ENCODE measurements around the gene HS3ST6.
A peak's percentile ranks its signal among the peaks of the same experiment; 100 is the strongest.

Gene HS3ST6

GRCh38 chr16:1926271-1926670 lies 8.1 kb upstream of the HS3ST6 start:
- TF ChIP-seq CTCF (conservative IDR thresholded peaks at IDR 0.05; ENCODE audit: low read depth, low read length): no peak
- Histone ChIP-seq H2AFZ (ENCODE audit: low read depth) (no peak overlapping the region), H3K79me2 (ENCODE audit: insufficient read depth, low read depth) (no peaks in the 10 kb centered on the region), H3K9ac (no peak overlapping the region), H4K20me1 (ENCODE audit: insufficient read depth) (no peaks in the 10 kb centered on the region), H3K27me3 (ENCODE audit: insufficient read depth, low read depth) (peaks cover 62% of the 10 kb centered on the region), H3K4me1 (ENCODE audit: low read depth, poor library complexity, severe bottlenecking) (peaks cover 3% of the 10 kb centered on the region), H3K27ac (no peak overlapping the region), H3K36me3 (ENCODE audit: insufficient read depth) (no peaks in the 10 kb centered on the region), H3K4me3 (IDR thresholded peaks at IDR 0.05; ENCODE audit: insufficient read depth, low read depth, low read length) (no peak overlapping the region), H3K4me2 (no peak overlapping the region)

GRCh38 chr16:1924095-1924494 lies 5.9 kb upstream of the HS3ST6 start:
- Histone ChIP-seq H3K27ac (no peak overlapping the region), H3K27me3 (ENCODE audit: insufficient read depth, low read depth) (peaks cover 71% of the 10 kb centered on the region), H3K36me3 (ENCODE audit: insufficient read depth) (no peaks in the 10 kb centered on the region), H3K4me2 (no peak overlapping the region), H3K4me3 (IDR thresholded peaks at IDR 0.05; ENCODE audit: insufficient read depth, low read depth, low read length) (no peak overlapping the region), H4K20me1 (ENCODE audit: insufficient read depth) (no peaks in the 10 kb centered on the region), H3K9ac (no peak overlapping the region), H3K79me2 (ENCODE audit: insufficient read depth, low read depth) (no peaks in the 10 kb centered on the region), H3K4me1 (ENCODE audit: low read depth, poor library complexity, severe bottlenecking) (no peaks in the 10 kb centered on the region), H2AFZ (ENCODE audit: low read depth) (no peak overlapping the region)
- TF ChIP-seq CTCF (conservative IDR thresholded peaks at IDR 0.05; ENCODE audit: low read depth, low read length): 0 out of 2 replicates have a peak, but pooled peaks have one; percentile 25

- Histone ChIP-seq H3K9ac (no peak overlapping the region), H2AFZ (ENCODE audit: low read depth) (no peak overlapping the region), H4K20me1 (ENCODE audit: insufficient read depth) (no peaks in the 10 kb centered on the region), H3K27me3 (ENCODE audit: insufficient read depth, low read depth) (peaks cover 78% of the 10 kb centered on the region), H3K79me2 (ENCODE audit: insufficient read depth, low read depth) (no peaks in the 10 kb centered on the region), H3K36me3 (ENCODE audit: insufficient read depth) (no peaks in the 10 kb centered on the region), H3K4me2 (no peak overlapping the region), H3K4me3 (IDR thresholded peaks at IDR 0.05; ENCODE audit: insufficient read depth, low read depth, low read length) (no peak overlapping the region), H3K27ac (no peak overlapping the region), H3K4me1 (ENCODE audit: low read depth, poor library complexity, severe bottlenecking) (no peaks in the 10 kb centered on the region)
- TF ChIP-seq CTCF (conservative IDR thresholded peaks at IDR 0.05; ENCODE audit: low read depth, low read length): peak; percentile 45
Observed at GRCh38 chr16:1923299-1924034, 5.3 kb upstream of the HS3ST6 start.

- Histone ChIP-seq H4K20me1 (ENCODE audit: insufficient read depth) (no peaks in the 10 kb centered on the region), H2AFZ (ENCODE audit: low read depth) (no peak overlapping the region), H3K4me3 (IDR thresholded peaks at IDR 0.05; ENCODE audit: insufficient read depth, low read depth, low read length) (no peak overlapping the region), H3K9ac (no peak overlapping the region), H3K4me1 (ENCODE audit: low read depth, poor library complexity, severe bottlenecking) (no peaks in the 10 kb centered on the region), H3K27ac (no peak overlapping the region), H3K4me2 (no peak overlapping the region), H3K27me3 (ENCODE audit: insufficient read depth, low read depth) (peaks cover 84% of the 10 kb centered on the region), H3K79me2 (ENCODE audit: insufficient read depth, low read depth) (no peaks in the 10 kb centered on the region), H3K36me3 (ENCODE audit: insufficient read depth) (no peaks in the 10 kb centered on the region)
- no peak for TF ChIP-seq CTCF (conservative IDR thresholded peaks at IDR 0.05; ENCODE audit: low read depth, low read length)
Observed at GRCh38 chr16:1922357-1922756, 4.1 kb upstream of the HS3ST6 start.
